HG03060 (cell line): ENCODE results near the gene SYT8.

ENCODE experiments used
- ATAC-seq: cut with Tn5 transposase; IDR thresholded peaks from one replicate; pipeline ENCODE4 v1.9.1; 2021; ENCODE audit warnings: low read depth, moderate number of reproducible peaks; ENCODE audit not compliant: unreplicated experiment

Gene SYT8

DNA sequence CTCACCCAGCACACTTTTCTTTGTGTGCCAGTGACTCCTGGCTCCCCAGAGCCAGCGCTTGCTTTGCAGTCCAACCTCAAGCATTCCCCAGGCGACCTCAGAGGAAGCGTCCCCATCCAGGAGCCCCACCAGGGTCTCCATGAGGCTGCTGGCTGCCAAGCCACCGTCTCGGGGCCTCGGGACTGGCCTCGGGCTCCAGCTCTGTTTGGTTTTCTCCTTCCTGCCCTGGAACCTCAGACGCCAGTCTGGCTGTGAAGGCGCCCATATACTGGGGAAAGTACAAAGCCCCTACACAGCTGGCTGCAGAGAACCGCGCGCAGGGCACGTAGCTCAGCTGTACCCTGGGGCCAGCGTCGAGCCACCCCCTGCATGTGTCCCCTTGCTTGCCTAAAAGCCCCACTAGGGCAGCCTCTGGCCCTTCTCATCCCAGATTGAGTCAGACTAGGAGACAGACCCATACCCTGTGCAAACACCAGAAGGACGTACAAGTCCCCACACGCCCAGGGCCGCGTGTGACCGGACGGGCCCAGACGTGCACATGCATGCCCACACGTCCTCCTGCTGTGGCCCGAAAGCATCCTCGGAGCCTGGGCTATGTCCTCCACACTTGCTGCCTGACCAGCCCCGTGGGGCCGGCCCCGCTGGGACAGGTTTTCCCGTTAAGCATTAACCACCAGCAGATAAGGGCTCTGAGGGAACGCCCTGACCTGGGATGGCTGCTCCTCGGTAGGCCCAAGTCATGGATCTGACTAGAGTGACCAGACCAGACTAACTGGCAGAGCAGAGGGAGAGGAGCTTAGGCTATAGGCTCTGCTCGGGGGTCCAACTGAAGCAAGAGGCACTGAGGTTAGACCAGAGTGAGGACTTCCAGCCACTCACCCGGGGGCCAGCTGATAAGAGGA is 4.2 kb upstream of the SYT8 start:
- no peak for ATAC-seq

DNA sequence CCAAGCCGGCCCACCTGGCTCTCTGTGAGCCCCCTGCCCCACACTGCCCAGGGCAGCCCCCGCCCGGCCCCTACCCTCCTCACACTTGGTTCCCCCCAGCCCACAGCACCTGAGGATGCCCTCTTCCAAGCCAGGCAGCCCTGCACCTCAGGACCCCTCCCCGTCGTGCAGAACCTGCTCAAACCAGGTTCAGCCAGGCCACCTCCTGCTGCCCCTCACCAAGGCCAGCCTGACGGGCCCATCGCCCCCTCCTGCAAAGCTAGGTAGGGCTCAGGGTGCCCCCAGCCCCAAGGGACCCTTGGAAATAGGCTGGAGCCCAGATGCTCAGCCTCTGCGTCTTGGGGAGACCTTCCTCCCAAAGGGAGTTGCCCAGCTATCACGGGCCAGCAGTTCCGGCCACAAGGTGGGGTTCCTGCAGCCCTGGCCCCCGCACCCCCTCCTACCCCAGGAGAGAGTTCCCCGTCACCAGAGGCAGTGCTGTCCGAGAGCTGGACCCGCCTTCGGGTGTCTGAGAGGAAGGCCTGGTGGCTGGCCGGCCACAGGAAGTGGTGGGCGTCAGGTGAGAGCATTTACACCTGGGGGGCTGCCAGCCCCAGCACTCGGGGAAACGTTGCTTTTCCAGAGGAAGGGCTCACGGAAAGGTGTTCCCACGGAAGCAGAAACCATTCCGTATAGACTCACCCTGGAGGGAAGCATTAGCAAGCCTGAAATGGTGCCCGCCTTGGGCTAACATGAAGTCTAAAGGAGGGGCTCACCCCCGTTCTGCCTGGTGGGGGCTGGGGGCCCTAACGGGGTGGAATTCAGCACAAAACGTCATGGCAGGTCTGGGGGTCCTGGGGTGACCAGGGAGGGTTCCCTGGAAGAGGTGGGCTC is 3.2 kb upstream of the SYT8 start:
- ATAC-seq = no peak

DNA sequence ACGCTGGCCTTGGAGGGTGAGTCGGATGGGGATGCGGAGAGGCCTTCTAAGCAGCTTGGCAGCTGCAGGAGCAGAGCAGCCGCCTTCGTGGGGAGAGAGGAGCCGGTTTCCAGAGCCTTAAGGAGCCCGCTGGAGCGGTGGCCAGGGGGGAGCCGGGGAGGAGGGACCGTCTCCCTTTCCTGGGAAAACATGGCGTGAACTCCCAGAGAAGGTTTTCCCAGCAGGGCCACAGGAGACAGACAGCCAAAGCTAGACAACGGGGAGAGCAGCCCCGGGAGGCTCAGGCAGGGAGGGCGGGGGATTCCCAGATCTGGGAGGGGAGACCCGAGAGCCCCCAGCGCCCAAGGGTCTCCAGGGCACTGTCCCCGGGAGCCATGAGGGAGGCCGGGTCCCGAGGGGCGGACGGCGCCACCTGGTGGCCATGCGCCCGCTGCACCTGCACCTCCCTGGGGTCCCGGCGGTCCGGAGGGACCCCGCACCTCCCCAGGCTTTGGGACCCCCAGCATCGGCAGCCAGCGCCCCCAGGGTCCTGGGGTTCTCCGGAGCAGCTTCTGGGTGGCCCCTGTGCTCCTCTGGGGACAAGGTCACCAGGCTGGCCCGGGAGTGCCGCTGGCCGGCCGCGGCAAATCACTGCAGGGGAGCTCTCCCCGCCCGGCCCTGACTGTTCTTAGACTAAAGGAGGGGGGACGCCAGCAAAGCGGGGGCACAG is 2.4 kb upstream of the SYT8 start:
- ATAC-seq = no peak

DNA sequence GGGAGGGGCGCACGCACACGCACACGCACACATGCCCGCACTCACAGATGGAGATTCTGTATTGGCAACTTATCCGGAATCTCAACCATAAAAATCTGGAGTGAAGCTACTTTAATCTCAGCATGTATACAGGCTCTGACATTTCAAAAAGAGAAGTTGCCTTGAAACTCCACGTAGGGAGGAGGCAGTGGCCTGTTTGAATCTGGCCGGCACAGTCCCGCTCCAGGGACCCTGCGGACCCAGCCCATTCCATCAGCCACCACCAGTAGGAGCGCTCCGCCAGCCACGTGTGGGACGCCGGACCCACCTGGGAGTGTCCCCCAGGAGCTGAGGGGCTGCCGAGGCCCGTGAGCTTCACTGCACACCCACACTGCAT is 1.9 kb upstream of the SYT8 start:
- ATAC-seq = no peak

DNA sequence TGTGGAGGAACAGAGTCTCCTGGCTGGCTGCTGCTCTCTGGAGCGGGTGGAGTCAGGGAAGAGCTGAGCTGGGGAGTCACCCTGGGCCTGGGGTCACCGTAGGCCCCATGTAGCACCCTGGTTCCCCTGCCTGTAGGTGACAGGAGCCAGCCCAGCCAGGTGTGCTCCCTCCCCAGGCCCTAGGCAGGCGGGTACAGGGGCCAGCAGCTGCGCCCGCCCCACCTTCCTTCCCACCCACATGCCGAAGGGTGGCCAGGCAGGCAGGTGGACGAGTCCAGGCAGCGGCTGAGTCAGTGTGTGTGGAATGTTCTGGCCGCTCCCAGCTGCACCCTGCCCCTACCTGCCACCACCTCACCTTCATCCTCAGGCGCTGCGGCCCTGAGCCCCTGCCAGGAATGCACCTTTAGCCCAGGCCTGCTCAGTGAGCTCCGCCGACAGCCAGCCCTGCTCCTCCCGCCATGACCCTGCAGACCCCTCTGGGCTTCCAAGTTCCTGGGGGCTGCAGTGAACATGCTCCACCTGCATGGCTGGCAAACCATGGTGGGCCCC is 654 bp upstream of the SYT8 start:
- no peak for ATAC-seq

DNA sequence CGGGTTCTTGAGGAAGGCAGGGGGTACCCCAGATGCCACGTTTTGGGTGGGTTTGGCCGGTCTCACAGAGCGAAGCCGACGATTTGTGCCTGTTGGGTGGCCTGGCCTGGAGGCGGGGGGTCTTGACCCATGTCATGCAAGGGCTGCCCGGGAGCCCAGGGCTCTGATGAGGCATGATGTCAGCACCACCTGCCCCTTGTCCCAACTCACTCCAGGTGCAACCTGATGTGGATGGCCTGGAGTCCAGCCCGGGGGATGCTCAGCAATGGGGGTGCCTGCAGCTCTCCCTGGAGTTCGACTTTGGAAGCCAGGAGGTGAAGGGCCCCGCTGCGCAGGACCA is 851 bp downstream of the SYT8 start:
- ATAC-seq = no peak

DNA sequence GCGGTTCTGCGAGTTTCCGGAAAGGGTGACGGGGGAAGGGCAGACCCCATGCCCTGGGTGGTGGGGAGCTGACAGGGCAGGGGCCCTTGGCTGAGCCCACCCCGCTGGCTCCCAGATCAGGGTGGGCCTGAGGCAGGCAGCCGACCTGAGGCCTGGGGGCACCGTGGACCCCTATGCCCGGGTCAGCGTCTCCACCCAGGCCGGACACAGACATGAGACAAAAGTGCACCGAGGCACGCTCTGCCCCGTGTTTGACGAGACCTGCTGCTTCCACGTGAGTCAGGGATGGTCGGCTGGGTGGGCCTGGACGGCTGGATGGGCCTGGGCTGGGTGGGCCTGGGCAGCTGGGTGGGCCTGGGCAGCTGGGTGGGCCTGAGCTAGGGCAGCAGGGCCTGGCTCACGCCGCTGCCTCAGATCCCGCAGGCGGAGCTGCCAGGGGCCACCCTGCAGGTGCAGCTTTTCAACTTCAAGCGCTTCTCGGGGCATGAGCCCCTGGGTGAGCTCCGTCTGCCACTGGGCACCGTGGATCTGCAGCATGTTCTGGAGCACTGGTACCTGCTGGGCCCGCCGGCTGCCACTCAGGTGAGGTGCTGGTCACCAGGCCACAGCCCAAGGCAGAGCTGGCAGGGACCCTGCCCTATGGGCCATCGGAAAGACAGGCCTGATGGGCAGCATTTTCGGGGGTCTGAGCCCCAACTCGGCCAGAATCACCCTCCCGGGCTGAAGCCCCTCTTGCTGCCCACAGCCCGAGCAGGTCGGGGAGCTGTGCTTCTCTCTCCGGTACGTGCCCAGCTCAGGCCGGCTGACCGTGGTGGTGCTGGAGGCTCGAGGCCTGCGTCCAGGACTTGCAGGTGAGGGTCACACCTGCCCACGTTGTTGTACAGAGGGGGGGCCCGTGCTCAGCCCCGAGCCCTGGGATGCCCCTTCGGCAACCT is 1.5 kb downstream of the SYT8 start:
- no peak for ATAC-seq

DNA sequence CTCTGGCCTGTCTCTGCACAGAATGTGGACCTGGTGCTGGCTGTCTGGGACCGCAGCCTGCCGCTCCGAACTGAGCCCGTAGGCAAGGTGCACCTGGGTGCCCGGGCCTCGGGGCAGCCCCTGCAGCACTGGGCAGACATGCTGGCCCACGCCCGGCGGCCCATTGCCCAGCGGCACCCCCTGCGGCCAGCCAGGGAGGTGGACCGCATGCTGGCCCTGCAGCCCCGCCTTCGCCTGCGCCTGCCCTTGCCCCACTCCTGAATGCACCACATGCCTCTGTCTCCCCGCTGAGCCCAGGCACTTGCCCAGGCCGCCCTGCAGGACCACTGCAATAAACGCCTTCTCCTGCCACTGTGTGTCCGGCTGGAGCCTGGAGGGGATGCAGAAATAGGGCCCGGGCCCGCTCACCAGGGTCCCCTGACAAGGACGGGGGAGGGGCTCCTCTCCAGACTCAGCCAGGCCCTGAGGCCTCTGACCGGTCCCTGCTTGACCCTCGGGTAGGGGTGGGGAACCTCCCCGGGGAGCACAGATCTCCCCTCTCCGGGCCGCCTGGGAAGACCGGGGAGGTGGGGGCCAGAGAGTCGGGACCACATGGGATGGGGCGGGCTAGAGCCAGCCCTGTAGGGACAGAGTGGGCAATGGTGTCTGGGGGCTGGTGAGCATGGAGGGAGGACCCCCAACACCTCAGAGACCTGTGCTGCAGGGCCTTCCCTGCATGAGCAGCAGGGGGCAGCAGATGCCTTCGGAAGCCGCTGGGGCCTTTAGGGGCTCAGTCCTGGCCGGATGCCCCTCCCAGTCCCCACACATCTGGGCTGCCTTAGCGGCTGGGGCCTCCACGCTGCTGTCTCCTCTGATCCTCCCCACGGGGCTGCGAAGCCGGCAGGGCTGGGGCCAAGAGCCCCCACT is 2.6 kb downstream of the SYT8 start:
- no peak for ATAC-seq

DNA sequence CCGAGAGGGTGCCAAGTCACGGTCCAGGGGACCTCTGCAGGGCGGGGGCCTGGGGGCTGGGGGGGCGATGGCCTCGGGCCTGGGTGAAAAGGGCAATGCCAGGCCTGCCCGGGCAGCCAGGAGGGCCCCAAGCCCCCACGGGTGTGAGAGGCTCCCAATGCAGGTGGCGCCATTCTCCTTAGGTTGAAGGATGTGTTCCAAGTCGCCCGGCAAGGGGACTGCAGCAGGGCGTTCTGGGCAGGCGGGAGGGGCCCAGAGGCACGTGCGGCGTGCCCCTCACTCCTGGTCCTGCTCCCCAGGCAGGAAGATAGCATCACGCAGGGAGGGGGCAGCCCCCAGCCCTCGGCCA is 3.3 kb downstream of the SYT8 start:
- no peak for ATAC-seq

DNA sequence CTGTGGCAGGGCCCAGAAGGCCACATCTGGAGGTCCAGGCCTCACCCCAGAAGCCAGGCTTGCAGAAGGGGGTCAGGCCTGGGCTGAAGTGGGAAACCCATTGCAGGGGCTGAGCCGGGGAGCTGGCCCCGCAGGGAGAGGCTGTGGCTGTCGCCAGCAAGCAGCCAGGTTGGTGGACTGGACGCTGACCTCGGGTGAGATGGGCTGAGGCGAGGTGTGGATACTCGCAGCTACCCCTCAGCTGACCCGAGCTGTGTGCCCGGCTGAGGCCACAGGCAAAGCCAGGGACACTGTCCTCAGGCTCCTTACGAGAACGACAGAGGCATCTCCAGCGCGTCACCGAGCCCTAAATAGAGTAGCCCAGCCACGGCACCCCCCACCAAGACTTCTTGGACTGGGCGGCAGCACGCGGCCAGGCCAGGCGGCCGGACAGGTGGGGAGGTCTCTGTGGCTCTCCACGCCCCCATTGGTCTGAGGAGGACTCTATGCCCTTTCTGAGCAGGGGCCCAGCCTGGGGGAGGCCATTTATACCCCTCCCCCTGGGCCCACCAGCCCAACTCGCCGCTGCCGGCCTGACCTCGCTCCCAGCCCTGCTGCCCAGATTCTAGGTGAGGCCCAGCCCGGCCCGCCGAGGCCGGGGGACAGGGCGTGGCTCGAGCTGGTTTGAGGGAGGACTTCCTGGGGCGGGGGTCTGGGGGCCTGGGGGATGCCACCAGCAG is 3.8 kb downstream of the SYT8 start, which contains the start of gene TNNI2:
TSS of gene TNNI2 (plus strand) at position 556 of the 719 bp plus-strand sequence. CDS start 716 bp downstream, outside the sequence.
- ATAC-seq = no peak

DNA sequence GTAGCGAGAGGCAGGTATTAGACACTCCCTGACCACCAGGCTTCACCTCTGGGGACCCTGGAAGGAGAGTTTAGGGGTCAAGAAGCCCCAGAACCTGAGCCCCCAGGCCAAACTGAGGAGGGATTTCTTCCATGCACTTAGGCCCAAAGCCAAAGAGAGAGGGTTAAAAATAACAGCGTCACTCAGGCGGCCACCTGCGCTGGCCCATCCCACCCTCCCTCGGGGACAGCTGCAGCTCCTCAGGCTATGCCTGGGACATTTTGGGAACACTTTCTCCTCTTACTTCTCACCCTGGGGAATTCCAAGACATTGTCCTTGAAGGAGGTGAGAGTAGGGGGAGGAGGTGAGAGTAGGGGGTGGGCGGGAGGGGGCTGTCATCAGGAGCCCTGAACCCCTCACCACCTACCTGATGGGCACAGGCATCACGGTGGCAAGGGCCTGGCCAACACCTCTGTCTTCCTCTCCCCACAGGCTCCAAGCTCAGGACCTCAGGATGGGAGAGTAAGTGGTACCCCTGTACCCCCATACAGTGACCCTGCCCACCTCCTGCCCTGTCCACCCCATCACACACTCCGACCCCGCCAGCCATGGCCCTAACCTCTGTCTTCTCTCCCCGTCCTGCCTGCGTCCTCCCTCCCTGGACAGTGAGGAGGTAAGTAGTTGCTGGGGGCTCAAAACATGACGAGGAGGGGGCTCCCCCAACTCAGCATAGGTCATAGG is 4.6 kb downstream of the SYT8 start:
- no peak for ATAC-seq

DNA sequence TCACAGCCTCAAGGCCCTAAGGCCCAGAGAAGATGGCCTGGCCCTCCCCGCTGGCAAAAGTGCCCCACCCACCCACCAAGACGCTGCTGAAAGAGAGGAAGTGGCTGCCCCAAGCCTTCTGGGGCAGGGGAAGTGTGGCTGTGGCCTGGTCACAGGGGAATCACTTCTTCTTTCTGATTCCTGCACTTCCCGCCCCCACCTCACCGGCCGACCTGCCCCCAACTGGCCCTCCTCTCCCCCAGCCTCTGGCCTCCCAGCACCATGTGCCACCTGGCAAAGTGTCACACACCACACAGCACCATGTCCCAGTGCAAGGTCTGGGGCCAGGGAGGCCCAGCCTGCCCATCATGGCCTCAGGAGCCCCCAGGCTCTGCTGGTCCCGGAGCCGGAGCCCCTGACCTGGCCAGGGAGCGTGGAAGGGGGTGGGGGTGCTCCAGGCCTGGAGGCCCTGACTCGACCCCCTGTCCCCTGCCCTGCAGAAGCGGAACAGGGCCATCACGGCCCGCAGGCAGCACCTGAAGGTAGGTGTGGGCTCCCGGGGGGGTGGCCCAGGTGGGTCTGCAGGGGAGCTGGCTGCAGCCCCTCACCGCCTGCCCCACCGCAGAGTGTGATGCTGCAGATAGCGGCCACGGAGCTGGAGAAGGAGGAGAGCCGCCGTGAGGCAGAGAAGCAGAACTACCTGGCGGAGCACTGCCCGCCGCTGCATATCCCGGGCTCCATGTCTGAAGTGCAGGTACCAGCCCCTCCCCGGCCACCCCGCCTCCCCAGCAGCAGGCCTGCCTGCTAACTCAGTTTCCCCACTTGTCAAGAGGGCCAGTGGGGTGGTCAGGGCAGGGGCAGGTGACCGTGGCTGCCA is 5.4 kb downstream of the SYT8 start:
- no peak for ATAC-seq

DNA sequence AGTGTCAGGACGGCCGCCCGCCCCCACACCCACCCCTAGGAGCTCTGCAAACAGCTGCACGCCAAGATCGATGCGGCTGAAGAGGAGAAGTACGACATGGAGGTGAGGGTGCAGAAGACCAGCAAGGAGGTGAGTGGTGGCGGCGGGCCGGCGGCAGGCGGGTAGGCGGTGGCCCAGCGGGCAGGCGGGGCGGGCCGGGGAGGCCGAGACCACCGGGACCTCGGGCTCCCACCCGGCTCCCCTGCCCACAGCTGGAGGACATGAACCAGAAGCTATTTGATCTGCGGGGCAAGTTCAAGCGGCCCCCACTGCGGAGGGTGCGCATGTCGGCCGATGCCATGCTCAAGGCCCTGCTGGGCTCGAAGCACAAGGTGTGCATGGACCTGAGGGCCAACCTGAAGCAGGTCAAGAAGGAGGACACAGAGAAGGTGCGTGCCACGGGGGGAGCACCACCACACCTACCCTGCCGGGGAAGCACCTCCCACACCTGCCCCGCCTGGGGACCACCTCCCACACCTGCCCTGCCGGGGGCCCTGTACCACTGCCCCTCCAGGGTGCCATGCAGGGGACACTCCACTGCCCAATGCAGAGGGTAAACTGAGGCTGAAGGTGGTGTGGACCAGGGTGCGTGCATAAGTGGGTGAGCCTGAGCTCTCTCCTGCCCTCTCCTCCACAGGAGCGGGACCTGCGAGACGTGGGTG is 6.1 kb downstream of the SYT8 start:
- ATAC-seq = no peak

DNA sequence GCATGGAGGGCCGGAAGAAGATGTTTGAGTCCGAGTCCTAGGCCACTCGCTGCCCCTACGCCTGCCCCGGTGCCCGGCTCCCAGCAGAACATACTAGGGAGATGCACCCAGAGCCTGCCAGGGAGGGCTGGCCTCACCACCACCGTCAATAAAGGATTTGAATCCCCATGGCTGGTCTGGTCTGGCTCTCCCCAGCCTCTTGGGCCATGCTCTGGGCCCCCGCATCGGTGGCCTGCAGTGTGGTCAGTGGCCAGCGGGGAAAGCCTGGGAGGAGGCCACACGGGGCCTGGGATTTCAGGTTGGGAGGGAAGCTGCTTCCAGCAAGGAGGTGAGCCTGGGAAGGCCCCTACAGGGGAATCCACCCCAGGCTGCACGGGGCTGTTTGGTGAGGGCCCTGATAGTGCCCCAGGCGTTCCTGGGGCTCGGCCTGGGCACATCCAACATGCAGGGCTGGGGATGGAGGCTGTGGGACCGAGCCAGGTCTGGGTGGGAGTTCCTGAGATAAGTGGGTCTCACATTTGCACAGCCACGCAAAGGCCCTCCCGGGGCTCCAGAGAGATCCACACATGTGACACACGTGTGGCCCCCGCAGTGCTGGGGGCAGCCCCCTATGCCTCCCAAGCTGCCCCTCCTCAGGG is 6.8 kb downstream of the SYT8 start:
- ATAC-seq = no peak
